HG02973 (cell line): ENCODE measurements around the gene PLIN4.
"Not testable (repeated sequence)": the region's sequence is repeated elsewhere in the genome, so short reads cannot be mapped to it uniquely, and the experiment has no call there.

Experiments
- ATAC-seq: cut with Tn5 transposase; IDR thresholded peaks from one replicate; pipeline ENCODE4 v1.9.1; 2021; ENCODE audit warnings: moderate library complexity; ENCODE audit not compliant: unreplicated experiment

The PLIN4 gene

DNA sequence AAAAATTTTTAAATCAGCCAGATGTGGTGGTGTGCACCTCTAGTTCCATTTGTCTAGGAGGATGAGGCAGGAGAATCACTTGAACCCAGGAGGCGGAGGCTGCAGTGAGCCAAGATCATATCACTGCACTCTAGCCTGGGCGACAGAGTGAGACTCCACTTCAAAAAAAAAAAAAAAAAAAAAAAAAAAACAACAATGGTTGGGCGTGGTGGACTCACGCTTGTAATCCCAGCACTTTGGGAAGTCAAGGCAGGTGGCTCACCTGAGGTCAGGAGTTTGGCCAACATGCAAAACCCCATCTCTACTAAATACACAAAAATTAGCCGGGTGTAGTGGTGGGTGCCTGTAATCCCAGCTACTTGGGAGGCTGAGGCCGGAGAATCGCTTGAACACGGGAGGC is 9.1 kb upstream of the PLIN4 start:
- ATAC-seq = not testable (repeated sequence)

DNA sequence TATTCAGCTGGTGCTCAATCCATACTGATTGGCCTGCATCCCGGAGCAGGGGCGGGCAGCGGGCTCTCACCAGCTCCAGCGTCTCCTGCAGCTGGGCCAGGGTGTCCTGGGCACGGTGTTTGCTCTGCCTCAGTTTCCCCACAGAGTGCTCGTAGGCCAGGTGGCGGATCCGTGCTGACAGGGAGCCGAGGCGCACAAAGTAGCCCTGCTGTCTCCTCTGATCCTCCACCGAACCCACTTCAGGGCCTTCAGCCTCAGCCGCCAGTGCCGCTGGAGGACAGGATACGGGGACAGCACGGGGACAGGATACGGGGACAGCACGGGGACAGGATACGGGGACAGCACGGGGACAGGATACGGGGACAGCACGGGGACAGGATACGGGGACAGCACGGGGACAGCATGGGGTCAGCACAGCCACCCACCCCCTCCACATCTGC is 7.3 kb upstream of the PLIN4 start:
- ATAC-seq = no peak

DNA sequence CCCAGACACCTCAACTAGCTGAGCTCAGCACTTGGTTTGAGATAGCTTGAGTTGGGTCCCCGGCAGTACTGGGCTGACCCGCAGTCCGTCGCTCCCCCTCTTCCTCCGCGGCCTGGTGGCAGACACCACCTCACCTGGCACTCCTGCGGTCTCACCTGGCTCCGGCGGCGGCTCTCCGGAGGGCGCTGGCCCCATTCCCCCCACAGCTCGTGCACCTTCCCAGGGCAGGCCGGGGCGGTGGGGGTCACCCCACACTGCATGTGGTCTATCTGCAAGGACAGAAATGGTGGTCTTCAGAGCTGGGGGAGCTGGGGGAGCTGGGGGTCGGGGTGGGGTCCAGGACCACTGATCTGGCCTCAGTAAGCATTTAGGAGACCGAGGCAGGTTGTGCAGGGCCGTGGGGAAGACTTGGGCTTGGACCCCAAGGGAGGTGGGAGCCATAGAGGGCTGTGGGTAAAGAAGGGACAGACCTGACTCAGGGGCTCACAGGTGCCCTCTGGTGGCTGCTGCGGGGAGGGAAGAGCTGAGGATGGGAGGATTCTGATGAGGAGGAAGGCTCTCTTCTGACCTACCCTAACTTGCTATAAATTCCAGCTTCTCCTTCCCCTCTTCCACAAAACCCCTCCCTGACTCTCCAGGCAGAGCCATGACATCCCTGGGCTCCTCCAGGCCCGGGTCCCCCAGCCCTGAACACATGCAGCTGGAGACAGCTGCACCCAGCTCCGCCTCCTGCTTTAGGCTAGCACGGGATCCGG is 6.7 kb upstream of the PLIN4 start:
- ATAC-seq = no peak

DNA sequence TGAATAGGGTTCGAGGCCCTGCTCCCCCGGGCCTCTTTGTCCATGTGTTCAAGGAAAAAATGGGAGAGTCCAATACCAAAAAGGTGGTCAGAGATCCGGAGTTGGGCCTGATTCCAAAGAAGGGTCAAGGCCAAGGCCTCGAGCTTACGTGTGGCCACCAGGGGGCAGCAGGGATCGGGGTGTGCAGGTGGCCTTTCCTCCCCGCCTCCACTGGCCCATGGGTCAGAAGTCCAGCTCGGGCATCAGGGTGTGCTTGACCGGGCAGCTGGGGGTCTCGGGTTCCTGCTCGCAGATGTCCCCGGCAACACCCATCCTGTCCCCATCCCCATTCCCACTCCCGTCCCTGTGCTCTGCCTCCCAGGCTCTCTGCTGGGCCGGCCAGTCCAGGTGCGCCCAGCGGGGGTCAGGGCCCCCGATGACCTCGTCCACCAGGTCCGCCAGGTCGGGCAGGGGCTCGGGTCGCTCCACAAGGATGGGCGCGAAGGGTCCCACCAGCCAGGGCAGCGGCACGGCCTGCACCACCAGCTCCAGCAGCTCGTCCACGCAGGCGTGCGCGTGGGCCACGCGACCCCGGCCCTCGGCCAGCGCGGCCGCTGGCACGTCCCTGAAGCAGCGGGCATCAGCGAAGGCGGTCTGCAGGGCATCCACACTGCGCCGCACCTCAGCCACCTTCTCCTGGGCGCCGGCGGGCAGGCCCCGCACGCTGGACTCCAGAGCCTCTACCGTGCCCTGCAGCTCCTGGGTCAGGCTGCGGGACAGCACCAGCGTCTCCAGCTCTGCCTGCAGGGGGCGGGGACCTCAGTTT is 5.2 kb upstream of the PLIN4 start:
- ATAC-seq = no peak

DNA sequence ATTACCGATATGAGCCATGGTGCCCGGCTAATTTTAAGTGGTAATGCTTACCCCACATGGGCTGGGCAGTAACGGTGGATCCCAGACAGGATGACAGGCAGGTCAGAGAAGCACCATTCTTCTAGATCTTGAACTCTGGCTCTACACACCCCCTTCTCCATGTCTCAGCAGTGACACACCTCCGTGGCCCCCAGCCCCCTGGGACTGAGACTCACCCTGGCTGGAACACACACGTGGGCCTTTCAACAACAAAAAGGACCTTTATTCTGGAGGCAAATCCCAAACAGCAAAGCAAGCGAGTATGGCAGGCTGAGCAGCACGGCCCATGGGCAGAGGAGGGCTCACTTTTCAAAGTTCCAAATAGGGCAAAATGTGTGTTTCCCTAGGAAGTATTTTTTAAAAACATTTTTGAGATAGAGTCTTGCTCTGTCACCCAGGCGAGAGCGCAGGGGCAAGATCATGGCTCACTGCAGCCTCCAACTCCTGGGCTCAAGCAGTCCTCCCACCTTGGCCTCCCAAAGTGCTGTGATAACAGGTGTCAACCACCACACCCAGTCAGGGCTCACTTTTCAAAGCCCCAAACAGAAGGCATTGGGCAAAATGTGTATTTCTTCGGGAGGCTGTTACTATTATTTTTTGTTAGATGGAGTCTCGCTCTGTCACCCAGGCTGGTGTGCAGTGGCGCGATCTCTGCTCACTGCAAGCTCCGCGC is 4.2 kb upstream of the PLIN4 start:
- ATAC-seq = no peak

DNA sequence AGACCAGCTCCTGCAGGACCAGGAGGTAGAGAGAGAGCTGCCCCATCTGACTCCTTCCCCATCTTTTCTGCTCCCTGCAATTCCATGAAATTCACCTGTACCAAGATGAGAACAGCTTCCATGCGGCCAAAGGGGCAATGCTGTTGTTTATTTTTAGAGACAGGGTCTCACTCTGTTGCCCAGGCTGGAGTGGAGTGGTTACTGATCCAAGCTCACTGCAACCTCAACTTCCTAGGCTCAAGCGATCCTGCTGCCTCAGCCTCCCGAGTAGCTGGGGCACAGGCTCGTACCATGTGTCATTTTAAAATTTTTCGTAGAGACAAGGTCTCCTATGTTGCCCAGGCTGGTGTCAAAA is 3.6 kb upstream of the PLIN4 start:
- ATAC-seq = no peak

DNA sequence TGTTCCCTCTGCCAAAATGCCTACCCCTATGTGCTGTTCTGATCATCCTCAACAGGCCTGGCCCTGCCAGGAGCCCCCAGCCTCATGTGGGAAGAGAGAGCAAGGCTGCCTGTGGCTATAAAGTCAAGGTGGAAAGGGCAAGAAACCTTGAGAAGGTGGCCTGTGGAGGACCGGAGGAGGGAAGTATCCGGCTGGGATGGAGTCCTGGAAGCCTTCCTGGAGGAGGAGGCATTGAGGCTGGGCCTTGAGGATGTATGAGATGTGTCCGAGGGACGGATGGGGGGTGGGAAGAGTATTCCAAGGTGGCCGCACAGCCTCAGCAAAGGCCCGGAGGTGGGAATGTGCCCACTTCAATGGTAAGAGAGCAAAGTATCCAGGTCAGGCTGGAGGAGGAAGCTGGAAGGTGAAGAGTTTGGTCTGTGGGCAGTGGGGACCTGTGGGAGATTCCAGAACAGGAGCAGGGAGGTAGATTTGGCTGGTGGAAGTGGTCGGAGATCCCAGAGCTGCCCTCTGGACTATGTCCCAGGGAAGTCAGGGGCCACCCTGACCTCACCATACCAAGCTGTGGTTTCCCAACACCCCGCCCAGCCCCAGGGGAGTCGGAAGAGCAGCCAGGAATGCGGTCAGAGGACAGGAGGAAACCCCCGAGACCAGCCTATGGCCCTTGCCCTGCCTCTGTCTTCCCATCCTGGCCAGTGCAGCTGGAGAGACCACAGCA is 3.0 kb upstream of the PLIN4 start:
- ATAC-seq = no peak

DNA sequence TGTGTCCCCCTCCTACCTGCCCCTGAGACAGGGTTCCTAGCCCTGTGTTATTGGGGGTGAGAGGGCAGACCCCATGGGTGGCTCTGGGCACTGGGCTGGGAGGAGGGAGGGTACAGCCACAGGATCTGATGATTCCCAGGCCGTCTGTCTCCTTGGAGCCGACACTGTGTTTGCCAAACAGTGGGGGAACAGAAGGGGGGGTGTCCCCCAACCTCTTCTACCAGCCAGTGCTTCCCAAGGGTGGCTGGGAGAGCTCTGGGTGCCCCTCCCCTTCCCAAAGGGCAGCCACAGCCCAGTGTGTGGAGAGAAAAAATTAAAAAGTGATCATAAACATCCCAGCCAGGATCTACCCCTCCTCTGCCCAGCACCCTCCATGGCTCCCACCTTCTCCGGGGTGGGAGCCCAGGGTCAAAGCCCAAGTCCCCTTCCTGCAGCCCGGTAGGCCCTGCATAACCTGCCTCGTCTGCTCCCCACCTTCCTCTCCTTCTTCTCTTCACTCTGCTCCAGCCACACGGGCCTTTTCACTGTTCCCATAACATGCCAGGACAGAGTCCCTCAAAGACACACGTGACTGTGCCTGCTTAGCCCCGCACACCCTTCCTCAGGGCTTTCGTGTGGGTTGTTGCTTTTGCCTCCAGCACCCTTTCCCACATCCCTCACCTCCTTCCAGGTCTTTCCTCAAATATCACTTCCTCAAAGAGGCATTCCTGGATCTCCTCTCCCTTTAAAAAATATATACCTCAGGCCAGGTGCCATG is 1.4 kb upstream of the PLIN4 start:
- no peak for ATAC-seq

DNA sequence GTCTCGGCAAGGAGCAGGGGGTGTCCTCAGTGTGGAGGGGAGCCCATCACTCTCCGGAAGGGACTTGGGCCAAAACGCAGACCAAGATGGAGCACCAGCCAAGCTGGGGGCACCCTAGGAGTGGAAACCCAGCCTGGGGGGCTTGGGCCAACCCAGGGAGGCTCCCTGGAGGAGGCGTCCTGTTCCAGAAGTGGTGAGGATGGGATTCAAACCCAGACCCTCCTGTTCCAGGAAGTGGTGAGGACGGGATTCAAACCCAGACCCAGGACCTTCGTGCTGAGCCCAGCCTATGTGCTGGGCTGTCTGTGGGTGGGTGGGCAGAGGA is 848 bp upstream of the PLIN4 start:
- ATAC-seq = no peak

DNA sequence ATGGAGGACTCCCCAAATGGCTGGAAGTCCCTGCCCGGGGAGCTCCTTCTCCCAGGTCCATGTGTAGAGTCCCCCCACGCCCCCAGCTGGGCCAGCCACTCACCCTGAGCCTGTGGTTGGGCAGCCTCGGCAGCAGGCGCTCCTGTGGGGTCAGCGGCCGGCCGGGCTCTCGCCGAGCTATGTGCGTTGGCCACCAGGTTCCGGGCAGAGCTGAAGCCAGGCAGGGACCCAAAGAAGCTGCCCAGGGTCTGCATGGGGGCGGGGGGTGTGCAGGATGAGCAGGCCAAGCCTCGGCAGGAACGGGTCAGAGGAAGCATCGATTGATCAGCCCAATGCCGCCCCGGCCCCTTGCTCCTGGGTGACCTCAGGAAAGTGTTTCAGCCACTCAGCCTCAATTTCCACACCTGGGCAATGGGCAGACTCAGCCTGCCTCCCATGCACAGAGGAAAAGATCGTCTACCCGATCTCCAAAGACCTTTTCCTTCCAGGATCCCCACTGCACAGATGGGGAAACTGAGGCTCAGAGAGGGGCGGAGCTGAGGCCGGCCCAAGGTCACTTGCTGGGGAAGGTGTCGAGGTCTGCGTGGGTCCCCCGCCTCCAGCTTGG is 732 bp downstream of the PLIN4 start:
- no peak for ATAC-seq

DNA sequence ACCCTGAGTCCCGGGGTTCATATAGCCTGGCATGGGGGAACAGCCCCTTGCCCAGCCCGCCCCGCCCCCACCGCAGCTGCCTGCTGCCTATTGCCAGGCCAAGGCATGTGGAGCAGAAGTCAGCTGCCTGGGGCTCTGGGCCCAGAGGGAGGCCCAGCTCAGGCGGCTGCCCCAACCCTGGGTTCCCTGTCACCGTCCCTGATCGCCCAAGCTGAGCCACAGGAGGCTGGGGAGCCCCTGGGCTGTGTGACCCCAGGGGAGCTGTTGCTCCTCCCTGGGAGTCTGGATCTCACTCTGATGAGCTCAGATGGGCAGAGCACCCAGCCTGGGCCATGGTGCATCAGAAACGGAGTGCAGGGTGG is 1.4 kb downstream of the PLIN4 start:
- ATAC-seq = no peak

DNA sequence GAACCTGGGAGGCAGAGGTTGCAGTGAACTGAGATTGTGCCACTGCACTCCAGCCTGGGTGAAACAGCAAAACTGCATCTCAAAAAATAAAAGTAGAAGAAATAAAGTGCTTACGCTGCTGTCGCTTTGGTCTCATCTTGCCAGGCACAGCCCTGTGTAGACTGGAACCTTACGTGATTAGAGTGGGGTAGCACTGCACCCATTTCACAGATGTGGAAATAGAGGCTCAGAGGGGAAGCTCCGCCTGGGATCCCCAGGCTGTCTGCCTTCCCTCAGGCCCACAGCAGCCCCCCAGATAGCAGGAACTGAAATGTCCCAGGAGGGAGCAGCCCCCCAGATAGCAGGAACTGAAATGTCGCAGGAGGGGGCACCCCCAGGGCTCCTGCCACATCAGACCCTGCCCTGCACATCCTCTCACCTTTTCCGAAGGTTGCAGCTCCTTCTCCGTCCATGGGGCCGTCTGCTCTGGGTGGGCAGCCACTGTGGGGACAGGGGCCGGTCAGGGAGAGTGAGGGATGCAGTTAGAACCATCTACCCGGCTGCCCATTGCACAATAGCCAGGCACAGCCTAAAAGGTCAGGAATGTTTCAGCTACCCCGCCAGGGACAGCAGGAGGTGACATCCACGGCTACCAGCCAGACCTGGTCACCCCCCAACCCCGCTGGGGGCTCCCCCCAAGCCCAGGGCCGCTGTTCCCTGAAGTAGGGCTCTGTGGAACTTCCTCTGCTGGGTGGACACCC is 1.9 kb downstream of the PLIN4 start:
- ATAC-seq = no peak

DNA sequence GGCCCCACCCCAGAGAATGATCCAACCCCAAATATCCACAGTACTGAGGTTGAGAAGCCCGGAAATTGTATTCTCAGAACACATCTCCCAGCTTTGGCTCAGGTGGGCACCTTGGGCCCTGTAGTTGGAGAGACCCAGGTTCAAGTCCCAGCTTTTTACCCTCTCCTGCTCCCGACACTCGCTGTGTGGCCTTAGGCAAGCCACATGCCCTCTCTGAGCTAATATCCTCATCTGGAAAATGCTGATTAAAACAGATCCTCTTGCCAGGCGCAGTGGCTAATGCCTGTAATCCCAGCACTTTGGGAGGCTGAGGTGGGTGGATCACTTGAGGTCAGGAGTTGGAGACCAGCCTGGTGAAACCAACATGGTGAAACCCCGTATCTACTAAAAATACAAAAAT is 2.6 kb downstream of the PLIN4 start:
- no peak for ATAC-seq

DNA sequence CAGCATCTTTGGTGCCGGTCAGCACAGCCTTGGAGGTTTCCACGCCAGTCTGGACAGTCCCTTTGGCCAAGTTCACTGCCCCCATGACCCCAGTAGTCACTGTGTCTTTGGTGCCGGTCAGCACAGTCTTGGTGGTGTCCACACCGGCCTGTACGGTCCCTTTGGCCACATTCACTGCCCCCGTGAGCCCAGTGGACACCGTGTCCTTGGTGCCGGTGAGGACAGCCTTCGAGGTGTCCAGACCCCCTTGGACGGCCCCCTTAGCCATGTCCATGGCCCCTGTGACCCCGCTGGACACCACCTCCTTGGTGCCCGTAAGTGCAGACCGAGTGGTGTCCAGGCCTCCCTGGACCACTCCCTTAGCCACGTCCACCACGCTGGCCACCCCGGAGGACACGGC is 5.0 kb downstream of the PLIN4 start:
- no peak for ATAC-seq

DNA sequence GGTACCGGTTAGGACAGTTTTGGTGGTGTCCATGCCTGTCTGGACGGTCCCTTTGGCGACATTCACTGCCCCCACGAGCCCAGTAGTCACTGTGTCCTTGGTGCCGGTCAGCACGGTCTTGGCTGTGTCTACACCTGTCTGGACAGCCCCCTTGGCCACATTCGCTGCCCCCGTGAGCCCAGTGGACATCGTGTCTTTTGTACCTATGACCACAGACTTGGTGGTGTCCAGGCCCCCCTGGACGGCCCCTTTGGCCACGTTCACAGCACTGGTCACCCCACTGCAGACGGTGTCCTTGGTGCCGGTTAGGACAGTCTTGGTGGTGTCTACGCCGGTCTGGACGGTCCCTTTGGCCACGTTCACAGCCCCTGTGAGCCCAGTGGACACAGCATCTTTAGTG is 6.2 kb downstream of the PLIN4 start:
- no peak for ATAC-seq

DNA sequence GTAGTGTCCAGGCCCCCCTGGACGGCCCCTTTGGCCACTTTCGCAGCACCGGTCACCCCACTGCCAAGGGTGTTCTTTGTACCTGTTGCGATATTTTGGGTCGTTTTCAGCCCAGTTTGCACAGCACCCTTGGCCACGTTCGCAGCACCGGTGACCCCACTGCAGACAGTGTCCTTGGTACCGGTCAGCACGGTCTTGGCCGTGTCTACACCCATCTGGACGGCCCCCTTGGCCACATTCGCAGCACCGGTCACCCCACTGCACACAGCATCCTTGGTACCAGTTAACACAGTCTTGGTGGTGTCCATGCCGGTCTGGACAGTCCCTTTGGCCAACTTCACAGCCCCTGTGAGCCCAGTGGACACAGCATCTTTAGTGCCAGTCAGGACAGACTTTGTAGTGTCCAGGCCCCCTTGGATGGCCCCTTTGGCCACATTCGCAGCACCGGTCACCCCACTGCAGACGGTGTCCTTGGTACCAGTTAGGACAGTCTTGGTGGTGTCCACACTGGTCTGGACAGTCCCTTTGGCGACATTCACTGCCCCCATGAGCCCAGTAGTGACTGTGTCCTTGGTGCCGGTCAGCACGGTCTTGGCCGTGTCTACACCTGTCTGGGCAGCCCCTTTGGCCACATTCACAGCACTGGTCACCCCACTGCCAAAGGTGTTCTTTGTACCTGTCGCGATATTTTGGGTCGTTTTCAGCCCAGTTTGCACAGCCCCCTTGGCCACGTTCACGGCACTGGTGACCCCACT is 6.8 kb downstream of the PLIN4 start:
- no peak for ATAC-seq

DNA sequence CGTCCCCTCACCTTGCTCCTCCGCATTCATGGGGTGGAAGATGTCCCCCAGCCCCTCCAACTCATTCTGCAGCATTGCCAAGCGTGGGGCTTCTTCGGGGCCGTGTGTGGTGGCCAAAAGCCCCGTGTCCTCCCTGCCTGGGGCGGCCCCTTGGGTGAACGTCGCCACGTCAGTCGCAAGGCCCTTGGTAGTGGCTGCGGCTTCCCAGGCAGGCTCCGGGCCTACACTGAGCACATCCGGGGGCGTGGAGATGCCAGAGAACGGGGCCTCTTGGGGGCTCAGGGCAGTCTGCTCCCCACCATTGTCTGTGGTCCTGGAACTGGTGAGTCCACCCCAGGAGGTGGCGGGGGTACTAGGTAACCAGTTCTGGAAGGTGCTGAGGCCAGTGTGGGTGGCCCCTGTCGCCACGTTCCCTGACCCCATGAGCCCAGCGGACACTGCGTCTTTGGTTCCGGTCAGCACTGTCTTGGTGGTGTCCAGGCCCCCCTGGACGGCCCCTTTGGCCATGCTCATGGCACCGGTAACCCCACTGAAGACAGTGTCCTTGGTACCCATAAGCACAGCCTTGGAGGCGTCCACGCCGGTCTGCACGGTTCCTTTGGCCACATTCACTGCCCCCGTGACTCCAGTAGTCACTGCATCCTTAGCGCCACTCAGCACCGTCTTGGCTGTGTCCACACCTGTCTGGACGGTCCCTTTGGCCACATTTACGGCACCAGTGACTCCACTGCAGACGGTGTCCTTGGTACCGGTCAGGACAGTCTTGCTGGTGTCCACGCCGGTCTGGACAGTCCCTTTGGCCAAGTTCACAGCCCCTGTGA is 7.6 kb downstream of the PLIN4 start:
- no peak for ATAC-seq

DNA sequence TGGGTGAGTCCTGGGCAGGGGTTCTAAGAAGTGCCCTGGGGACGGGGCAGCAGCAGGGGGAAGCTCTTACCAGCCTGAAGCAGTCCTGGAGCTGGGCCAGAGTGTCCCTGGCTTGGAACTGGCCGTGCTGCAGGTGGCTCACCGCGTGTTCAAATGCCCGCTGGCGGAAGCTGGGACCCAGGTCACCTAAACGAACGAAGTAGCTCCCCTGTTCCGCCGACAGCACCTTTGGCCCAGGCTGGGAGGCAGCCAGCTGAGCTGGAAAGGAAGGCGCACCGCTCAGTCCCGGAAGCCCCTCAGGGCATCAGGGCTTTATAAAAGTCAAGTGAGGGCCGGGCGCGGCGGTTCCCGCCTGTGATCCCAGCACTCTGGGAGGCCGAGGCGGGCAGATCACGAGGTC is 9.6 kb downstream of the PLIN4 start:
- ATAC-seq = no peak
